Mesendoderm (in vitro differentiated cells): ENCODE measurements around the gene DUS4L.

Source experiments
- DNase-seq: peaks from one replicate; pipeline ENCODE4 v3.0.0; 2013
- H2AK5ac ChIP-seq: 2 replicates; pipeline ENCODE4 v1.6.1; 2013; ENCODE audit warnings: low read length, inconsistent platforms
- H2BK120ac ChIP-seq: 2 replicates; pipeline ENCODE4 v1.6.1; 2013; ENCODE audit warnings: low read depth, mild to moderate bottlenecking, low read length, moderate library complexity, mixed read lengths
- H2BK15ac ChIP-seq: replicated peaks from 2 replicates; pipeline ENCODE4 v1.6.1; 2013; ENCODE audit warnings: low read depth, mild to moderate bottlenecking, moderate library complexity
- H2BK5ac ChIP-seq: 2 replicates; pipeline ENCODE4 v1.6.1; 2013; ENCODE audit warnings: low read length, inconsistent platforms
- H3K18ac ChIP-seq: 2 replicates; pipeline ENCODE4 v1.6.1; 2013; ENCODE audit warnings: mild to moderate bottlenecking, low read length, mixed read lengths
- H3K23ac ChIP-seq: one replicate; pipeline ENCODE4 v1.6.1; 2013; ENCODE audit warnings: low read length
- H3K27ac ChIP-seq: 2 replicates; pipeline ENCODE4 v1.5.1; 2013; ENCODE audit warnings: low read depth, mild to moderate bottlenecking, inconsistent platforms, low read length, moderate library complexity
- H3K27me3 ChIP-seq: 2 replicates; pipeline ENCODE4 v1.6.1; 2013; ENCODE audit warnings: low read length, control low read depth, mild to moderate bottlenecking, inconsistent platforms; ENCODE audit not compliant: insufficient read depth, poor library complexity
- H3K36me3 ChIP-seq: 2 replicates; pipeline ENCODE4 v1.6.1; 2013; ENCODE audit warnings: low read length, inconsistent platforms; ENCODE audit not compliant: control insufficient read depth, insufficient read depth
- H3K4ac ChIP-seq: one replicate; pipeline ENCODE4 v1.6.1; 2013; ENCODE audit warnings: low read depth, mild to moderate bottlenecking, low read length, moderate library complexity
- H3K4me1 ChIP-seq: 2 replicates; pipeline ENCODE4 v1.6.1; 2013; ENCODE audit warnings: low read depth, low read length, inconsistent platforms; ENCODE audit not compliant: control insufficient read depth
- H3K4me2 ChIP-seq: 2 replicates; pipeline ENCODE4 v1.6.1; 2013; ENCODE audit warnings: low read length
- H3K4me3 ChIP-seq: 2 replicates; pipeline ENCODE4 v1.5.1; 2013; ENCODE audit warnings: mild to moderate bottlenecking, low read length
- H3K56ac ChIP-seq: one replicate; pipeline ENCODE4 v1.6.1; 2013; ENCODE audit warnings: low read length
- H3K79me1 ChIP-seq: 2 replicates; pipeline ENCODE4 v1.6.1; 2013; ENCODE audit warnings: low read length, inconsistent platforms
- H3K79me2 ChIP-seq: 2 replicates; pipeline ENCODE4 v1.6.1; 2013; ENCODE audit warnings: mild to moderate bottlenecking, low read length; ENCODE audit not compliant: control insufficient read depth, insufficient read depth
- H3K9ac ChIP-seq: 2 replicates; pipeline ENCODE4 v1.6.1; 2013; ENCODE audit warnings: low read length, inconsistent platforms
- H4K5ac ChIP-seq: one replicate; pipeline ENCODE4 v1.6.1; 2013; ENCODE audit warnings: low read length
- H4K8ac ChIP-seq: one replicate; pipeline ENCODE4 v1.6.1; 2013; ENCODE audit warnings: low read depth, mild to moderate bottlenecking, control low read depth, low read length, moderate library complexity
- WGBS: extraction: QIAGEN DNeasy Blood & Tissue Kit; methylation state at CpG from one replicate; pipeline ENCODE4 v1.1.7; 2013; ENCODE audit warnings: low lambda C conversion rate, missing lambda C conversion rate; ENCODE audit not compliant: insufficient coverage; ENCODE audit errors: extremely low coverage; 5-methylcytosine and 5-hydroxymethylcytosine counted together

Gene DUS4L

DNA sequence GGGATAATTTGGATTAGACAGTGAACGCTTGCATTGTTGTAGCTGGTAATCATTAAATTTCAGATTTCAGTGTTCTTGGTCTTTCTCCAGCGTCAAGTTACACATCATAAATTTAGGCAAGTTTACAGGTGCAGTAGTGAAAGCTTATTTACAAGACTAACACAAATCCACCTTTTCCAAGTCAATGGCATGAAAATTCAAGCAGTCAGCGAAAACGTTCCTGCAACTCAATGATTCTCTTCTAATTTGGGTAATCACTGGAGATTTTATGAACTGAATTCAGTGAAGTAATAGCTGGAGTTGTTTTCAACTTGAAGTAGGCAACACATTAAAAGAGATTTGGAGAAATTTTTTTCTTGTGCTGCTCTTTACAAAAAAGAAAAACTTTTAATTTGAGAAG lies 34.2 kb downstream of the DUS4L start:
- no peak overlapping the region for H3K4me2 ChIP-seq
- no peaks in the 10 kb centered on the region for H3K27me3 ChIP-seq
- H3K79me1 ChIP-seq = no peaks in the 10 kb centered on the region
- no peak overlapping the region for H2BK120ac ChIP-seq
- no CpG with 5 or more reads among the region's 4 CpGs for WGBS
- no peaks in the 10 kb centered on the region for H3K36me3 ChIP-seq
- no peak overlapping the region for H2BK5ac ChIP-seq
- H2BK15ac ChIP-seq = no peak overlapping the region
- no peak overlapping the region for H3K4ac ChIP-seq
- no peak overlapping the region for H3K4me3 ChIP-seq
- no peak overlapping the region for H2AK5ac ChIP-seq
- H3K23ac ChIP-seq = no peak overlapping the region
- no peak overlapping the region for H3K18ac ChIP-seq
- no peak overlapping the region for H4K5ac ChIP-seq
- H3K27ac ChIP-seq = no peak overlapping the region
- no peak overlapping the region for H3K9ac ChIP-seq
- H3K4me1 ChIP-seq = no peaks in the 10 kb centered on the region
- no peak overlapping the region for H3K56ac ChIP-seq
- H3K79me2 ChIP-seq = no peaks in the 10 kb centered on the region
- DNase-seq = no peak
- no peak overlapping the region for H4K8ac ChIP-seq

DNA sequence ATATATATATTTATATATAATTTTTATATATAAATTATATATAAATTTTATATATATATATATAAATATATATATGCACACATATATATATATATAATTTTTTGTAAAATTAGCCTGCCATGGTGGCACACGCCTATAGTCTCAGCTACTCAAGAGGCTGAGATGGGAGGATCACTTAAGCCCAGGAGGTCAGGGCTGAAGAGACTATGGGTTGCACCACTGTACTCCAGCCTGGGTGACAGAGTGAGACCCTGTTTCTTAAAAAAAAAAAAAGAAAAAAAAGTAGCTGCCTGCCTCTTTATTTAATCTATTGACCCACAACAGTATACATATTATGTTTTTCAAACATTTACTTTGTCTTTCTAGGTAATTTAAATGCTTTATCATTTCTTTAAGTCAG lies 35.5 kb downstream of the DUS4L start:
- H4K5ac ChIP-seq = no peak overlapping the region
- no peak for DNase-seq
- no peak overlapping the region for H2BK120ac ChIP-seq
- no peaks in the 10 kb centered on the region for H3K79me2 ChIP-seq
- H3K4me3 ChIP-seq = no peak overlapping the region
- no peak overlapping the region for H3K4ac ChIP-seq
- no peaks in the 10 kb centered on the region for H3K4me1 ChIP-seq
- H3K9ac ChIP-seq = no peak overlapping the region
- no CpG with 5 or more reads among the region's 1 CpG for WGBS
- H4K8ac ChIP-seq = no peak overlapping the region
- H3K18ac ChIP-seq = no peak overlapping the region
- no peak overlapping the region for H2BK15ac ChIP-seq
- H3K56ac ChIP-seq = no peak overlapping the region
- no peak overlapping the region for H3K27ac ChIP-seq
- H3K36me3 ChIP-seq = no peaks in the 10 kb centered on the region
- no peak overlapping the region for H3K4me2 ChIP-seq
- H2AK5ac ChIP-seq = no peak overlapping the region
- no peaks in the 10 kb centered on the region for H3K27me3 ChIP-seq
- H2BK5ac ChIP-seq = no peak overlapping the region
- H3K79me1 ChIP-seq = no peaks in the 10 kb centered on the region
- no peak overlapping the region for H3K23ac ChIP-seq

DNA sequence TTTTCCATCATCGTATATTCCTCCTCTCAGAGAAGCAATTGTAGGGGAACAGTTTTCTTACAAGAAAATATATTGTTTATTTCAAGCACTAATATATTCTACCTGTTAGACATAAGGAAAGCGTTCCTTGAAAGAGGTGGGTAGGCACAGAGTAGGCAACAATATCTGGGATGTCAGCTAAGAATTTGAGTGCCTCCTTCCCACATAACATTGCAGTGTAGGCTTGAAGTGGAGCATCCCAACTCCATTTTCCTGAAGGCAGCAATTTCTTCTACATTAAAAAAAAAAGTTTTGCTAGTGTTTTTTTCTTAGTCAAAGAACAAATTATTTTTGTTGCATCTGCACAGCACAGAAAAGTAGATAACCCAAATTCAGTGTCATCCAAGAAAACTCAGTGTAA lies 37.0 kb downstream of the DUS4L start:
- DNase-seq = no peak

DNA sequence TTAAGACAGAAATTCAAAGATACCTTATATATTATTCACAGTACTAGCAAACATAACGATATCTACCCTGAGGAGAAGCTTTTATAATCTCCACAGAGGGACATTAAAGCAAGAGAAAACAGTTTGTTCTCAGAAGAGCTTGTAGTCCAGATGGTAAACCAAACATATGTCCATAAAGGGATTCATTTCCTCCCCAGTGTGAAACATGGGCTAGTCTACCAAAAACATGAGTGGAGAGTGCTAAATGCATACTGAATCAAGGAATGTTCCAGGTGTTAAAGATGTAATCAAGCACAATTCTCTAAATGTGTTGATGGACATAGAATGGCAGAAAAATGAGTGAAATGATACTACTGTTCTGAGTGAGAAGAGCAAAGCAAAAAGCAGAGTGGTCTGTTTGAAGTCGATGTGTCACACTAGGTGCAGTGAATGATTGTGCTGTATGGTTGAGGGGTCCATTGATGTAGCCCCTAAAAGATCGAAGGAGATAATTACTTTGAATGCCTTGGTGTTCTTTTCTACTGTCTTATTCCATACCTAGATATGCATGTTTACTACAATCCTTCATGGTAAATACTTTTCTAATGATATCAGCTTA lies 41.5 kb downstream of the DUS4L start:
- no peak overlapping the region for H3K27ac ChIP-seq
- H3K4me3 ChIP-seq = no peak overlapping the region
- H3K27me3 ChIP-seq = no peaks in the 10 kb centered on the region
- H2AK5ac ChIP-seq = no peak overlapping the region
- no peak overlapping the region for H3K4me2 ChIP-seq
- H3K4ac ChIP-seq = no peak overlapping the region
- H3K18ac ChIP-seq = no peak overlapping the region
- no peak overlapping the region for H3K23ac ChIP-seq
- H3K56ac ChIP-seq = no peak overlapping the region
- no peak for DNase-seq
- no peaks in the 10 kb centered on the region for H3K79me1 ChIP-seq
- no peak overlapping the region for H4K8ac ChIP-seq
- no peak overlapping the region for H2BK5ac ChIP-seq
- H3K4me1 ChIP-seq = no peaks in the 10 kb centered on the region
- H3K79me2 ChIP-seq = no peaks in the 10 kb centered on the region
- H4K5ac ChIP-seq = no peak overlapping the region
- WGBS = no CpG with 5 or more reads among the region's 3 CpGs
- H2BK120ac ChIP-seq = no peak overlapping the region
- no peak overlapping the region for H3K9ac ChIP-seq
- no peaks in the 10 kb centered on the region for H3K36me3 ChIP-seq
- no peak overlapping the region for H2BK15ac ChIP-seq

More for the DNA sequence above, 37.0 kb downstream of the DUS4L start:
- H2BK5ac ChIP-seq = no peak overlapping the region
- H3K4me3 ChIP-seq = no peak overlapping the region
- H3K4me1 ChIP-seq = no peaks in the 10 kb centered on the region
- H3K9ac ChIP-seq = no peak overlapping the region
- no peak overlapping the region for H2AK5ac ChIP-seq
- no peak overlapping the region for H4K8ac ChIP-seq
- no peaks in the 10 kb centered on the region for H3K27me3 ChIP-seq
- H2BK15ac ChIP-seq = no peak overlapping the region
- no peak overlapping the region for H3K4ac ChIP-seq
- no peaks in the 10 kb centered on the region for H3K79me1 ChIP-seq
- H3K79me2 ChIP-seq = no peaks in the 10 kb centered on the region
- H3K18ac ChIP-seq = no peak overlapping the region
- H2BK120ac ChIP-seq = no peak overlapping the region
- H3K23ac ChIP-seq = no peak overlapping the region
- no peak overlapping the region for H3K4me2 ChIP-seq
- no peak overlapping the region for H4K5ac ChIP-seq
- WGBS = no CpG with 5 or more reads among the region's 2 CpGs
- H3K36me3 ChIP-seq = no peaks in the 10 kb centered on the region
- H3K56ac ChIP-seq = no peak overlapping the region
- no peak overlapping the region for H3K27ac ChIP-seq

DNA sequence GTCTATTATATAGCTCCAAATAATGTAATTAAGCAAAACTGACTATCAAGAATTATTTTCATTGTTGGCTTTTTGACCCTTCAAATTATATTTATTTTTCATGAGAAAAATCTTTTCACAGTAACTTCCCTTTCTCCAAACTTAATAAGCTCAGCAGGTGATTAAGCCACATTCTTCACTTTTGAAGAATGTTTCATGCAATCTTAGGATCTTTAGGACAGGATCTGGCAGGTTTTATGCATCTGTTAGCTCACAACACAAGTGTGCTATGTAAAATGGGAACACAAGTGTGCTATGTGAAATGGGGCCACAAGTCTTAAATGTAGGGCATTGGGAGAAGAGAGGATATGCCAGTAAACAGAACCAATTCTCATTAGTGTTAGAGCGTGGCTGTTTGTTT lies 42.5 kb downstream of the DUS4L start:
- H4K5ac ChIP-seq = no peak overlapping the region
- H3K79me1 ChIP-seq = no peaks in the 10 kb centered on the region
- H3K4me1 ChIP-seq = no peaks in the 10 kb centered on the region
- WGBS = no CpG with 5 or more reads among the region's 1 CpG
- no peak overlapping the region for H3K27ac ChIP-seq
- no peak overlapping the region for H3K4ac ChIP-seq
- H2BK5ac ChIP-seq = no peak overlapping the region
- H3K9ac ChIP-seq = no peak overlapping the region
- H3K4me3 ChIP-seq = no peak overlapping the region
- H2BK120ac ChIP-seq = no peak overlapping the region
- H4K8ac ChIP-seq = no peak overlapping the region
- no peak overlapping the region for H3K23ac ChIP-seq
- no peaks in the 10 kb centered on the region for H3K36me3 ChIP-seq
- no peak overlapping the region for H3K56ac ChIP-seq
- no peak overlapping the region for H2AK5ac ChIP-seq
- no peak overlapping the region for H2BK15ac ChIP-seq
- no peak overlapping the region for H3K4me2 ChIP-seq
- H3K79me2 ChIP-seq = no peaks in the 10 kb centered on the region
- H3K18ac ChIP-seq = no peak overlapping the region
- no peak for DNase-seq
- H3K27me3 ChIP-seq = no peaks in the 10 kb centered on the region

DNA sequence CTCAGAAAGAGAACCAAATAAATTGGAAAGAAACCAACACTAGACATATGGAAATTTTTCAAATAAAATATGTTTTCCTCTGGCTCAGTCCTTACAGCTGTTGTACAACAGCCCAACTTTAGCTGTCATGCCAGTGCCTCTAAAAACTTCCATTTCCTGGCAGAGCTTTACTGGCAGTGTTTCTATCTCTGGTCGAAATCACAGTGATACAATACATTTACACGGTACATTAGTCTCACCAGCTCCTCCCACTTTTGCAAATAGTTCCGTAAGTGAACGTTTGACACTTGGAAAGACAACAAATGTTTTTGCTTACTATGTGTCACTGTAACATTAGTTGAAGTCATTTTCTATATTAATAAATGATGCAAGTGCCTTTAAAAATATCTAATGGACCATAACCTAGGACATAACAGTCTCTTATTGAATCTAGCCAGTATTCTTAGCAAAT lies 46.1 kb downstream of the DUS4L start:
- Histone ChIP-seq H3K23ac (no peak overlapping the region), H3K27me3 (no peaks in the 10 kb centered on the region), H3K18ac (no peak overlapping the region), H3K4me2 (no peak overlapping the region), H3K36me3 (no peaks in the 10 kb centered on the region), H2BK120ac (no peak overlapping the region), H3K79me2 (no peaks in the 10 kb centered on the region), H3K4me1 (no peaks in the 10 kb centered on the region), H3K79me1 (no peaks in the 10 kb centered on the region), H2BK5ac (no peak overlapping the region), H3K27ac (no peak overlapping the region), H3K4ac (no peak overlapping the region), H4K5ac (no peak overlapping the region), H4K8ac (no peak overlapping the region), H2BK15ac (no peak overlapping the region), H2AK5ac (no peak overlapping the region), H3K9ac (no peak overlapping the region), H3K56ac (no peak overlapping the region), H3K4me3 (no peak overlapping the region)
- DNase-seq = no peak
- no CpG with 5 or more reads among the region's 4 CpGs for WGBS
